A549 (cell line): Measurements from ENCODE around the gene RAB11FIP4. TPM values are rescaled to one million over a fixed set of nuclear protein-coding genes. Genes with fewer than 3 reads are reported as not detected.

ENCODE experiments used
- ATAC-seq, 2 experiments: fragments of 200-7000 bp in 1 of 2; fragments of >200 bp in 1 of 2; cut with Nextera tagmentation in 1 of 2; cut with Tn5 transposase in 1 of 2; 3 replicates each; pipeline versions ENCODE4 v1.8.0 to v1.9.1; 2018 to 2020; ENCODE audit warnings: mild to moderate bottlenecking in 1 of 2, moderate library complexity in 1 of 2
- CTCF ChIA-PET: fragments of 300-600 bp; sonication (Branson Sonifier 250); formaldehyde crosslinking; extraction: SDS; loops from one replicate; lab custom pipeline; 2021; ENCODE audit warnings: antibody characterized with exemption, inconsistent platforms; lab: Yijun Ruan, JAX
- POLR2A ChIA-PET: fragments of 350-600 bp; formaldehyde crosslinking; extraction: SDS; loops from one replicate; lab custom pipeline; 2021; ENCODE audit warnings: antibody characterized with exemption, inconsistent platforms; lab: Yijun Ruan, JAX
- DNase-seq, 2 experiments: peaks; one replicate each; pipeline versions ENCODE4 v3.0.0 to v3.0.0-alpha.2; 2011 to 2016; ENCODE audit warnings: low read depth in 1 of 2, low spot score in 1 of 2
- FAIRE-seq: peaks from 2 replicates; lab custom pipeline; 2011; peaks lifted over from hg19 to GRCh38; lab: Jason Lieb, UNC
- H3K27ac ChIP-seq, 2 experiments: fragments of >200 bp; sonication (Bioruptor Twin); formaldehyde crosslinking; 3 replicates each; pipeline ENCODE4 v1.5.1; 2016 to 2017
- H3K4me1 ChIP-seq: fragments of >200 bp; sonication (Bioruptor Twin); formaldehyde crosslinking; 3 replicates; pipeline ENCODE4 v1.6.1; 2016
- H3K4me2 ChIP-seq: fragments of >200 bp; sonication (Bioruptor Twin); formaldehyde crosslinking; 3 replicates; pipeline ENCODE4 v1.6.1; 2016
- H3K4me3 ChIP-seq: fragments of >200 bp; sonication (Bioruptor Twin); formaldehyde crosslinking; 3 replicates; pipeline ENCODE4 v1.5.1; 2016
- H3K9me3 ChIP-seq: fragments of >200 bp; sonication (Bioruptor Twin); formaldehyde crosslinking; 3 replicates; pipeline ENCODE4 v1.6.1; 2016
- EHF ChIP-seq: fragments of 250-450 bp; sonication (Bioruptor Pico); IDR thresholded peaks from 2 replicates; pipeline ENCODE4 v1.5.0; 2020; ENCODE audit warnings: mild to moderate bottlenecking
- ESRRA ChIP-seq: fragments of 150-350 bp; IDR thresholded peaks from 2 replicates; pipeline ENCODE4 v1.6.1; 2014; ENCODE audit warnings: mild to moderate bottlenecking, low read length, borderline replicate concordance
- FOSL2 ChIP-seq, 2 experiments: fragments of 450-650 bp in 1 of 2; fragments of >200 bp in 1 of 2; sonication (Bioruptor Twin) in 1 of 2; formaldehyde crosslinking; IDR thresholded peaks; 2 replicates each; pipeline versions ENCODE4 v1.5.0 to v1.6.1; 2016 to 2020; ENCODE audit warnings: mild to moderate bottlenecking in 1 of 2, moderate library complexity in 1 of 2
- FOXS1 ChIP-seq: fragments of 250-450 bp; sonication (Bioruptor Pico); IDR thresholded peaks from 2 replicates; pipeline ENCODE4 v1.5.0; 2020; ENCODE audit warnings: mild to moderate bottlenecking, moderate library complexity
- HDAC2 ChIP-seq: fragments of 200-600 bp; sonication (generic); IDR thresholded peaks from 2 replicates; pipeline ENCODE4 v1.6.1; 2016
- HOXB13 ChIP-seq: fragments of 250-450 bp; sonication (Bioruptor Pico); IDR thresholded peaks from 2 replicates; pipeline ENCODE4 v1.5.0; 2020; ENCODE audit warnings: low read depth, mild to moderate bottlenecking, moderate library complexity
- HOXB5 ChIP-seq: fragments of 250-450 bp; sonication (Bioruptor Pico); IDR thresholded peaks from 2 replicates; pipeline ENCODE4 v1.5.0; 2020; ENCODE audit warnings: mild to moderate bottlenecking, moderate library complexity
- KDM1A ChIP-seq: fragments of 200-600 bp; sonication (generic); IDR thresholded peaks from 2 replicates; pipeline ENCODE4 v1.6.1; 2016; ENCODE audit warnings: low read depth, mild to moderate bottlenecking
- KDM5A ChIP-seq: fragments of 200-600 bp; sonication (generic); IDR thresholded peaks from 2 replicates; pipeline ENCODE4 v1.6.1; 2016; ENCODE audit warnings: antibody characterized with exemption, mild to moderate bottlenecking
- NFE2L2 ChIP-seq: fragments of 150-350 bp; conservative IDR thresholded peaks from 2 replicates; pipeline ENCODE4 v1.6.1; 2014; ENCODE audit warnings: low read length
- PHF8 ChIP-seq: fragments of 200-600 bp; sonication (generic); IDR thresholded peaks from 2 replicates; pipeline ENCODE4 v1.6.1; 2016; ENCODE audit warnings: low read depth, mild to moderate bottlenecking, antibody characterized with exemption, moderate library complexity, borderline replicate concordance
- POLR2A ChIP-seq: IDR thresholded peaks from 2 replicates; pipeline ENCODE4 v1.6.1; 2012; ENCODE audit warnings: mild to moderate bottlenecking, low read length
- RAD21 ChIP-seq, 2 experiments: fragments of >200 bp in 1 of 2; sonication (Bioruptor Twin) in 1 of 2; formaldehyde crosslinking in 1 of 2; IDR thresholded peaks in 1 of 2; conservative IDR thresholded peaks in 1 of 2; 2 replicates in 1 of 2; 3 replicates in 1 of 2; pipeline ENCODE4 v1.6.1; 2012 to 2018; ENCODE audit warnings: inconsistent platforms in 1 of 2
- RARB ChIP-seq: fragments of 250-450 bp; sonication (Bioruptor Pico); IDR thresholded peaks from 2 replicates; pipeline ENCODE4 v1.8.0; 2021; ENCODE audit warnings: mild to moderate bottlenecking, moderate library complexity
- RCOR1 ChIP-seq: fragments of 150-350 bp; IDR thresholded peaks from 2 replicates; pipeline ENCODE4 v1.6.1; 2014; ENCODE audit warnings: antibody characterized with exemption, low read length, low read depth
- RNF2 ChIP-seq: fragments of 200-600 bp; sonication (generic); IDR thresholded peaks from 2 replicates; pipeline ENCODE4 v1.6.1; 2016; ENCODE audit warnings: low read depth, mild to moderate bottlenecking, antibody characterized with exemption, moderate library complexity, borderline replicate concordance
- SREBF2 ChIP-seq: fragments of 450-650 bp; IDR thresholded peaks from 2 replicates; pipeline ENCODE4 v1.6.1; 2014; ENCODE audit warnings: mild to moderate bottlenecking, moderate library complexity
- ZSCAN20 ChIP-seq: fragments of 250-450 bp; sonication (Bioruptor Pico); IDR thresholded peaks from 2 replicates; pipeline ENCODE4 v1.8.0; 2022; ENCODE audit warnings: mild to moderate bottlenecking, moderate library complexity
- WGBS: methylation state at CpG from one replicate; pipeline ENCODE4 v1.1.6; 2017; ENCODE audit errors: missing lambda C conversion rate; 5-methylcytosine and 5-hydroxymethylcytosine counted together
- polyA plus RNA-seq, 4 experiments: library from polyadenylated mRNA; depleted of rRNA in 3 of 4; stranded (reverse); fragments of >200 nt; fragmentation: RNase III in 1 of 4; extraction: RNeasy Plus Mini Kit Qiagen cat#74134 plus additional on column Dnase treatment in 1 of 4; gene quantifications; 2 replicates in 3 of 4; 3 replicates in 1 of 4; pipeline ENCODE4 v1.2.3, GENCODE V29; 2011 to 2017
- TF ChIP-seq, protein P1 (sequence below): fragments of 450-650 bp; IDR thresholded peaks from 2 replicates; pipeline ENCODE4 v1.6.1; 2014; ENCODE audit warnings: antibody characterized with exemption
- TF ChIP-seq, protein P2 (sequence below): fragments of 250-450 bp; sonication (Bioruptor Pico); IDR thresholded peaks from 2 replicates; pipeline ENCODE4 v1.5.0; 2020; ENCODE audit warnings: low read depth, mild to moderate bottlenecking, moderate library complexity
- TF ChIP-seq, protein P3 (sequence below): fragments of >200 bp; sonication (Bioruptor Twin); formaldehyde crosslinking; IDR thresholded peaks from 3 replicates; pipeline ENCODE4 v1.5.1; 2016
- TF ChIP-seq, protein P4 (sequence below): fragments of >200 bp; sonication (Bioruptor Twin); formaldehyde crosslinking; IDR thresholded peaks from 3 replicates; pipeline ENCODE4 v1.6.1; 2016
- TF ChIP-seq, protein P5 (sequence below): fragments of 150-350 bp; IDR thresholded peaks from 2 replicates; pipeline ENCODE4 v1.6.1; 2014; ENCODE audit warnings: low read depth, mild to moderate bottlenecking, low read length
- TF ChIP-seq, protein P6 (sequence below): IDR thresholded peaks from 2 replicates; pipeline ENCODE4 v1.6.1; 2012; ENCODE audit warnings: low read depth, borderline replicate concordance
- TF ChIP-seq, protein P7 (sequence below): IDR thresholded peaks from 2 replicates; pipeline ENCODE4 v1.6.1; 2012

Gene RAB11FIP4
- polyA plus RNA-seq, 2 of the 4 experiments (the other 2 are of a cell fraction): 1.9 to 3.5 TPM

DNA sequence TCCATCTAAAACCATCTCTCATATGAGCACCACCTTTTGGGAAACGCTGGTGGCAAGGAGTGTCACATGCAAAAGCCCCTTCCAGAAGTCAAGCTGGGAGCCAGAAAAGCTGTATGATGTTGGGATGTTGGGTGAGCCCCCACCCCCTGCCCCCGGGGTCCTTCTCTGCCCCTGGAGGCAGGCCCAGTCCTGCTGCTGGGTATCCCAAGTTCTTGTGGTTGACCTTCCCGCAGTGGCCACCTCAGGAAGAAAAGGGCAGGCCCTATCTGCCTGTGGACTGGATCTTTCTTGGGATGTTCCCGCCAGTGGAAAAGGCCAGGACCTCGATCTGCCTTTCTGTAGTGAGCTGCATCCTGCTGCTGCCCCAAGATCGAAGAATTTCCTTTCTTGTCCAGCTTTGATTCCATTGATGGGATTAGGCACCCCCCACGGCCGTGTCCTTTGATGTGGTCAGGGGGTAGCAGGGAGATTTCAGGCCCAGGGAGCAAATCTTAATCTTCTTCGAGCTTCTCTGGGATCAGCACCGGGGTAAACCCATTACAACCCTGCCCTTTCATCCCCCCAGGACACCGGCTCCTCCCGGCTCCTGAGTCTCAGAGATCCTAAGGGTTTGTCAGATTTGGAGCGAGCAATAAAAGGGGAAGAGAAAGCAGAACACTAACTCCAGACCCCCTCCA lies 165.6 kb downstream of the RAB11FIP4 start:
- no peaks in the 10 kb centered on the region for H3K9me3 ChIP-seq
- 83% methylated on average over 12 of the region's 13 CpGs for WGBS
- peaks cover 26% of the 10 kb centered on the region for H3K4me1 ChIP-seq
- H3K4me3 ChIP-seq: no peak overlapping the region
- no peak overlapping the region for H3K4me2 ChIP-seq
- no peak for FAIRE-seq
- TF ChIP-seq, protein P1, sequence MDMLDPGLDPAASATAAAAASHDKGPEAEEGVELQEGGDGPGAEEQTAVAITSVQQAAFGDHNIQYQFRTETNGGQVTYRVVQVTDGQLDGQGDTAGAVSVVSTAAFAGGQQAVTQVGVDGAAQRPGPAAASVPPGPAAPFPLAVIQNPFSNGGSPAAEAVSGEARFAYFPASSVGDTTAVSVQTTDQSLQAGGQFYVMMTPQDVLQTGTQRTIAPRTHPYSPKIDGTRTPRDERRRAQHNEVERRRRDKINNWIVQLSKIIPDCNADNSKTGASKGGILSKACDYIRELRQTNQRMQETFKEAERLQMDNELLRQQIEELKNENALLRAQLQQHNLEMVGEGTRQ: no peak
- no peak for TF ChIP-seq FOXS1
- no peak for TF ChIP-seq HOXB13
- TF ChIP-seq POLR2A: no peak
- no peak for TF ChIP-seq RAD21 (conservative IDR thresholded peaks at IDR 0.05 in 1 of 2, IDR thresholded peaks at IDR 0.05 in 1 of 2)
- TF ChIP-seq HOXB5: no peak
- no peak for TF ChIP-seq RCOR1
- TF ChIP-seq, protein P2, sequence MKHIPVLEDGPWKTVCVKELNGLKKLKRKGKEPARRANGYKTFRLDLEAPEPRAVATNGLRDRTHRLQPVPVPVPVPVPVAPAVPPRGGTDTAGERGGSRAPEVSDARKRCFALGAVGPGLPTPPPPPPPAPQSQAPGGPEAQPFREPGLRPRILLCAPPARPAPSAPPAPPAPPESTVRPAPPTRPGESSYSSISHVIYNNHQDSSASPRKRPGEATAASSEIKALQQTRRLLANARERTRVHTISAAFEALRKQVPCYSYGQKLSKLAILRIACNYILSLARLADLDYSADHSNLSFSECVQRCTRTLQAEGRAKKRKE (CRISPR knock-in tag): no peak
- no peak for TF ChIP-seq FOSL2 (IDR thresholded peaks at IDR 0.05)
- no peak for TF ChIP-seq FOSL2 (CRISPR knock-in tag; IDR thresholded peaks at IDR 0.05)
- TF ChIP-seq ZSCAN20: no peak
- TF ChIP-seq, protein P3, sequence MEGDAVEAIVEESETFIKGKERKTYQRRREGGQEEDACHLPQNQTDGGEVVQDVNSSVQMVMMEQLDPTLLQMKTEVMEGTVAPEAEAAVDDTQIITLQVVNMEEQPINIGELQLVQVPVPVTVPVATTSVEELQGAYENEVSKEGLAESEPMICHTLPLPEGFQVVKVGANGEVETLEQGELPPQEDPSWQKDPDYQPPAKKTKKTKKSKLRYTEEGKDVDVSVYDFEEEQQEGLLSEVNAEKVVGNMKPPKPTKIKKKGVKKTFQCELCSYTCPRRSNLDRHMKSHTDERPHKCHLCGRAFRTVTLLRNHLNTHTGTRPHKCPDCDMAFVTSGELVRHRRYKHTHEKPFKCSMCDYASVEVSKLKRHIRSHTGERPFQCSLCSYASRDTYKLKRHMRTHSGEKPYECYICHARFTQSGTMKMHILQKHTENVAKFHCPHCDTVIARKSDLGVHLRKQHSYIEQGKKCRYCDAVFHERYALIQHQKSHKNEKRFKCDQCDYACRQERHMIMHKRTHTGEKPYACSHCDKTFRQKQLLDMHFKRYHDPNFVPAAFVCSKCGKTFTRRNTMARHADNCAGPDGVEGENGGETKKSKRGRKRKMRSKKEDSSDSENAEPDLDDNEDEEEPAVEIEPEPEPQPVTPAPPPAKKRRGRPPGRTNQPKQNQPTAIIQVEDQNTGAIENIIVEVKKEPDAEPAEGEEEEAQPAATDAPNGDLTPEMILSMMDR: no peak
- TF ChIP-seq NFE2L2: no peak
- no peak for TF ChIP-seq ESRRA
- ChIA-PET CTCF (interaction anchor here (0.9 to 15.1 kb wide), 15 partner anchors 8 to 450 kb away, joined by 3 to 377 read pairs (median 12); partner anchors contain the start of gene LRRC37B), POLR2A (no interaction called here)
- ATAC-seq: no peak
- H3K27ac ChIP-seq: no peak overlapping the region
- no peak for DNase-seq

DNA sequence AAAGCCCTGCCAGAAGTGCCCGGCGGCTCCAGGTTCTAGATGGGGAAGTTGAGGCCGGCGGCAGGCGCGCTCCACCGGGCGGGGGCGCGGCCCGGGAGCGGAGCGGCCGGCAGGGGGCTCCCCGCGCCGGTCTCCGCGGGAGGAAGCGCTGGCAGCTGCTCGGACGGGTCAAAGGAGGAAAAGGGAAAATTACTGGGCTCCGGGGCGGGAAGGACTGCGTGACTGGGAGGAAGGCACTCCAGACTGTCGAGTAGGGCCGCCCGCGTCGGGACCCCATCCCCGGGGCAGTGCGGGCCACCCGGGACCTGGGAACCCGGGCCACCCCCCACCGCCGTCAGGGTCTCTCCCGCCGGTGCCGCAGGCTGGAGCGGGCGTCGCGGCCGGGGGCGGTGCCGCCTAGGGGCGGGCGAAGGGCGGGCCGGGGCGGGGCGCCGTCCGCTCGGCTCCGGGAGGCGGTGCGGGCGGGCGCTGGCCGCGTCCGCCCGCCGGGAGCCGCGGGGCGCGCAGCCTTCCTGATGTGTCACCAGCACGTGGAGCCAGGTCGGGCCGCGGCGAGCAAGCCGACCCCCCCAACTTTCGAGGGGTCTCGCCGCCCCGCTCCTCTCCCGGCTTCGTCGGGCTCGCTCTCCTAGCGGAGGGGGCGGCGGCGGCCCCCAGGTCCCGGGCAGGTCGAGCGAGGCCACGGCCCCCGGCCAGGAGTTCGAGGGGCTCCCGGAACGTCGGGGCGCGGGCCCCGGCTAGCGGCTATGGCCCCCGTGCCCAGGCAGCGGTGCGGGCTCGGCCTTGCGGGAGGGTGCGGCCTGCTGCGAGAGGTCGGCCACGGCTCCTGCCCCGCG lies 167.5 kb downstream of the RAB11FIP4 start:
- Histone ChIP-seq H3K4me2 (peak overlapping the region; percentile 100), H3K9me3 (no peaks in the 10 kb centered on the region), H3K4me3 (peak overlapping the region; percentile 81), H3K27ac (peak overlapping the region; percentile 97 to 98), H3K4me1 (peaks cover 31% of the 10 kb centered on the region)
- CTCF ChIA-PET: interaction anchor here (0.6 to 15.1 kb wide), 48 partner anchors 10 to 374 kb away, joined by 3 to 377 read pairs (median 5); partner anchors contain the start of genes COPRS and UTP6
- peak; percentile 85 to 86 for ATAC-seq
- 2% methylated on average over 36 of the region's 111 CpGs for WGBS
- POLR2A ChIA-PET: interaction anchor here (0.9 to 1.2 kb wide), 3 partner anchors 202 to 342 kb away, joined by 3 read pairs; partner anchors contain the start of gene UTP6
- FAIRE-seq: no peak
- DNase-seq: peak; percentile 82 to 91
- TF ChIP-seq KDM1A (no peak), RNF2 (peak; percentile 10; the same call in 1 of the 2 replicates), HDAC2 (no peak), SREBF2 (no peak), RCOR1 (no peak), RARB (CRISPR knock-in tag) (no peak), KDM5A (no peak), PHF8 (peak; percentile 75; the same call in 1 of the 2 replicates), EHF (CRISPR knock-in tag) (peak; percentile 90; the same call in 1 of the 2 replicates)
- TF ChIP-seq, protein P4, sequence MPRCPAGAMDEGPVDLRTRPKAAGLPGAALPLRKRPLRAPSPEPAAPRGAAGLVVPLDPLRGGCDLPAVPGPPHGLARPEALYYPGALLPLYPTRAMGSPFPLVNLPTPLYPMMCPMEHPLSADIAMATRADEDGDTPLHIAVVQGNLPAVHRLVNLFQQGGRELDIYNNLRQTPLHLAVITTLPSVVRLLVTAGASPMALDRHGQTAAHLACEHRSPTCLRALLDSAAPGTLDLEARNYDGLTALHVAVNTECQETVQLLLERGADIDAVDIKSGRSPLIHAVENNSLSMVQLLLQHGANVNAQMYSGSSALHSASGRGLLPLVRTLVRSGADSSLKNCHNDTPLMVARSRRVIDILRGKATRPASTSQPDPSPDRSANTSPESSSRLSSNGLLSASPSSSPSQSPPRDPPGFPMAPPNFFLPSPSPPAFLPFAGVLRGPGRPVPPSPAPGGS: peak; percentile 55; the same call in 1 of the 3 replicates
- TF ChIP-seq, protein P5, sequence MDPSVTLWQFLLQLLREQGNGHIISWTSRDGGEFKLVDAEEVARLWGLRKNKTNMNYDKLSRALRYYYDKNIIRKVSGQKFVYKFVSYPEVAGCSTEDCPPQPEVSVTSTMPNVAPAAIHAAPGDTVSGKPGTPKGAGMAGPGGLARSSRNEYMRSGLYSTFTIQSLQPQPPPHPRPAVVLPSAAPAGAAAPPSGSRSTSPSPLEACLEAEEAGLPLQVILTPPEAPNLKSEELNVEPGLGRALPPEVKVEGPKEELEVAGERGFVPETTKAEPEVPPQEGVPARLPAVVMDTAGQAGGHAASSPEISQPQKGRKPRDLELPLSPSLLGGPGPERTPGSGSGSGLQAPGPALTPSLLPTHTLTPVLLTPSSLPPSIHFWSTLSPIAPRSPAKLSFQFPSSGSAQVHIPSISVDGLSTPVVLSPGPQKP: no peak
- TF ChIP-seq, protein P6, sequence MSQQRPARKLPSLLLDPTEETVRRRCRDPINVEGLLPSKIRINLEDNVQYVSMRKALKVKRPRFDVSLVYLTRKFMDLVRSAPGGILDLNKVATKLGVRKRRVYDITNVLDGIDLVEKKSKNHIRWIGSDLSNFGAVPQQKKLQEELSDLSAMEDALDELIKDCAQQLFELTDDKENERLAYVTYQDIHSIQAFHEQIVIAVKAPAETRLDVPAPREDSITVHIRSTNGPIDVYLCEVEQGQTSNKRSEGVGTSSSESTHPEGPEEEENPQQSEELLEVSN: peak; percentile 96
- TF ChIP-seq, protein P3: peak; percentile 99
- TF ChIP-seq, protein P7, sequence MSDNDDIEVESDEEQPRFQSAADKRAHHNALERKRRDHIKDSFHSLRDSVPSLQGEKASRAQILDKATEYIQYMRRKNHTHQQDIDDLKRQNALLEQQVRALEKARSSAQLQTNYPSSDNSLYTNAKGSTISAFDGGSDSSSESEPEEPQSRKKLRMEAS: peak; percentile 98
